H54 (cell line): ENCODE data around the gene KIAA1191.
"Not testable (repeated sequence)": the region's sequence is repeated elsewhere in the genome, so short reads cannot be mapped to it uniquely, and the experiment has no call there.

Source experiments
- DNase-seq: peaks from one replicate; pipeline ENCODE4 v3.0.0; 2011; ENCODE audit warnings: low spot score, mixed read lengths; ENCODE audit not compliant: insufficient read length
- FAIRE-seq: peaks from 3 replicates; lab custom pipeline; 2011; peaks lifted over from hg19 to GRCh38; lab: Jason Lieb, UNC
- POLR2A ChIP-seq: IDR thresholded peaks from 2 replicates; pipeline ENCODE4 v1.6.1; 2011; ENCODE audit warnings: low read depth, mild to moderate bottlenecking, low read length

The KIAA1191 gene

DNA sequence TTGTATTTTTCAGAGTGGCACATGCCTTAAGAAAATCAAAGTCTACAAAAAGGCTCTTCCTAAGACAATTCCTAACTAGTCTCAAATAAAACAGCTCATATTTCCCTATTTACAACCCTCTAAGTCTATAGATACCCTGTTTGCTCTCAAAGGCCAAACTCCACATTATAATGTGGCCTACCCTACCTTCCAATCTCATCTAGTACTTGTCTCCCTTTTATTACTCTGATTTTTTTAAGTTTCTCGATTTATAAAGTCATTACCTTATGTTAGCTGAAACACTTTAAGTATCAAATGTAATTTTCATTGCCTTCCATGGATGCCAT is 19.4 kb downstream of the KIAA1191 start:
- no peak for TF ChIP-seq POLR2A
- no peak for DNase-seq
- no peak for FAIRE-seq

DNA sequence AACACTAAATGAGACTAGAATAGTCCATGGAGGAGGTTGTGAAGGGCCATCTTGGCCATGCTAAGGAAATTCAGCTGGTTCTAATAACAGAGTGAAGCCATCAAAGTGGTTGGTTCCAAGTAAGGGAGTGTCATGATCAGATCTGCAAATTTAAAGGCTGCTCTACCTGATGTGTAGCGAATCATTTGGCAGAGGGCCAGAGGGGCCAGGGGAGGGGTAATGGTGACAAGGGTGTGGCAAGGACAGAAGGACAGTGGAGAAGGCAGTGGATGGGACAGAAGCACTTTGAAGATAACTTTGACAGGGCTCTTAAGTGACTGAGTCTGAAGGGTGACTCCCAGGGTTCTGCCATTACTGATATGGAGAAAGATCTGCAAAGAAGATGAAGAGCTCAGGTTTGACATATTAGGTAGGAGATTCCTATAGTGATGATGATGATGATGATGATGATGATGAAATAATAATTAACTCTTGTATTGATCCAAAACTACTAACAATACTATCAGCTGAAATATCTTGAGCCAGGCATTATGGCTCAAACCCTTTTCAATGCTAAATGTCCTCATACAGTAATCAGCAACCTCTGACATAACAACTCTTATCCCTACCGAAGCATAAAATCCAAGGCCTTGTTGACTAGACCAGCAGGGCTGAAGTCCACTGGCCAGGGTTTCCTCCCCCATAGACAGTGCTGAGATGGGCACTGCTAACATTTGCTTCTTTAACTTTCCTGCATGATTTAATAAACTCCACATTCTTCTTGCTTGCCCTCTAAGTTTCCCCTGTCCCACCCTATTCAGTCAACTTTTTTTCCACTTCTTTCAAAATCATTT is 20.0 kb downstream of the KIAA1191 start:
- TF ChIP-seq POLR2A, result no peak
- DNase-seq (no peak), FAIRE-seq (no peak)

DNA sequence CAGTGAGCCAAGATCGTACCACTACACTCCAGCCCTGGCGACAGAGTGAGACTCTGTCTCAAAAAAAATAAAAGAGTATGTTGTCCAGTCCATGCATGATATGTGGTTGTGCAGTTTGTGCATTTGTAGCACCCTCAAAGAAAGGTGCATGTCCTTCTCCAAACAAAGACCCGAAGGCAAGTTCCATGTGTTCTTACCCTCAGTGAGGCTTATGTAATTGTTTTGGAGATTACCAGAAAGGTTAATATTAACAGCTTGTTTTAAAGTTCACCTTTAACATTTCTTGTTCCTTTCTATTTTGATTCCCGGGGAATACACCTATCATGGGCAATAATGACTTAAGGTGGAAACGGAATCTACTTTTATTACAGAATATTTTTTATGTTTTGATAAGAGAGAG is 22.3 kb downstream of the KIAA1191 start:
- no peak for DNase-seq
- FAIRE-seq, result no peak
- TF ChIP-seq POLR2A, result no peak

DNA sequence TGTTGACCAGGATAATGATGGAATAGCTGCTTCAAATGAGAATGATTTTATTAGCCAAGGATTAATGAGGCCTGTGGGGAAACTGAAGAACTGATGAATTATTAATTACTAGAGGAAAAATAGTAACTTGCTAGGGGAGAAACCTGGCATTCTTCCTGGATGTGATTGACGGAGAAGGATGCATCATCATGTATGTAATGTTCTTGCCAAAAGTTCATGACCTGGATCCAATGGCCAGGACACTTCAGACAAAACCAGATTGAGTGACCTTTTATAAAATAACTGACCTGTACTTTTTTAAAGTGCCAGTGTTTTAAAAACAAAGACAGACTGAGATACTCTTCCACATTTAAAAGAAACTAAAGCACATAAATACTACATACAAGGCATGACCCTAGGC is 23.7 kb downstream of the KIAA1191 start:
- no peak for TF ChIP-seq POLR2A
- FAIRE-seq, result no peak
- DNase-seq, result no peak

DNA sequence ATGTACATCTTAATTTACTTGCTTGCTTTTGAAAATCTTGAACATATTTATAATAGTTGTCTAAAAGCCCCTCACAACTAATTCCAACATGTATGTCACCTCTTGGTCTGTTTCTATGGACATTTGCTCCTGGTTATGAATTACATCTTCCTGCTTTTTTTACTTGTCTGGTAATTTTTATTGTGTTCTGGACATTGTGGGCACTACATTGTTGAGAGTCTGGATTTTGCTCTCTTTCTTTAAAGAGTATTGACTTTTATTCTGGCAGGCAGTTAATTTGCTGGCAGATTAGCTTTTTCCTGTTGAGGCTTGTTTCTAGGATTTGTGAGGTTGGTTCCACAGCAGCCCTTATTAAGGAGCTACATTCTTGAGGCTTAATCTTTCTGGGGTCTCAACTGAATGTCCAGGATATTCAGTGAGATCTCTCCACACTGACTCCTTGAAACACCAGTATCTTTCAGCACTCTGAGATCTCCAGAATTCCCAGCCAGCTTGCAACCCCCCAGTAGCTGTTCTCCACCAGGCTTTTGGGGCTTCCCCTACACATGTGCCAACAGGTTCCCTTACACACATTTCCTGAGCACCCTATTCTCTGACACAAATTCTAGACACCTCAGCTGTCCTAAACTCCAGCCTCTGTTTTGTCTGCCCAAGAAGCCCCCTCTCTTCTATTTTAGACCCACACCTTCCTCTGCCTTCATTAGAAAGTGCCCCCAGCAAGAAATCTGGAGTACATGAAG is 27.4 kb downstream of the KIAA1191 start:
- TF ChIP-seq POLR2A, result no peak
- no peak for DNase-seq
- no peak for FAIRE-seq

DNA sequence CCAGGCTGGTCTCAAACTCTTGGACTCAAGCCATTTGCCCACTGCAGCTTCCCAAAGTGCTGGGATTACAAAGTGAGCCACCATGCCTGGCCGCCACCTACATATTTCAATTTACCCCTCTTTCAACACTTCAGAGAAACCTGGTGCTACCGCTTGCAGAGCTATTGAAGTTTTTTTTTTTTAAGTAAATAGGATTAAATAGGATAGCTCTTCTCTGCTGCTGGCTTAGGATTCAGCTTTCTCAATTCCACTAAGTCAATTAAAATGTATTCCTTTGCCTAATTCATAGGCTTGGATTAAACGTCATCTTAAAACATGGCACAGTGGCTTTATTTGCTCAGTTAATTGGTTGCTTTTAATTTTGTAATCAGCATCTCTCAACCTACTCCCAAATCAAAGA is 41.0 kb downstream of the KIAA1191 start:
- TF ChIP-seq POLR2A, result no peak
- DNase-seq (no peak), FAIRE-seq (no peak)

DNA sequence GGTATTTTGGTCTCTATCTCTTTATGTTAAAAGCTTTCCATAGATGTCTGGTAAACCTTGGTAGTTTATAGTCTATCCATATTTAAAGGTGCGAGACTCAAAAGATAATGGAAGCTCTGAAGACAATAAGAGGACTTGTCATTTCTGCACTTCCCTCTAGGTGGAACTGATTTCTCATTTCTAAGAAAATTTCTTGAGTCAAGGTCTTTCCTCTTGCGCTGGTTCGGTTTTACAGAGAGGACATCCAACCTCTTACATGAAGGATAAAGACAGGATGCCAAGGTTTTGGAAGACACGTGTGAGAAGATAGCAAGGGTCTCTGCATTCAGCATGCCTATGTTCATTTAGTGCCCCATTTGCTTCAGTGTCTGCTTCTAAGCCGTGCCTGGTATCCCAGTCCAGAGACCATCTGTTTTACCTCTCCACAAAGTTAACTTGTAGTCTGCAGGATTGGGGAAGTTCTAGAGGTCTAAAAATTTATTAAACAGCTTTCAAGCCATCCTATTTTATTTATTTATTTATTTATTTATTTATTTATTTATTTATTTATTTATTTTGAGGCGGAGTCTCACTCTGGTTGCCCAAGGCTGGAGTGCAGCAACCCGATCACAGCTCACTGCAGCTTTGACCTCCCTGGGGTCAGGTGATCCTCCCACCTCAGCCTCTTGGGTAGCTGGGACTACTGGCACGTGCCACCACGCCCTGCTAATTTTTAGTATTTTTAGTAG is 41.6 kb downstream of the KIAA1191 start:
- TF ChIP-seq POLR2A, result no peak
- FAIRE-seq, result no peak
- DNase-seq, result no peak

DNA sequence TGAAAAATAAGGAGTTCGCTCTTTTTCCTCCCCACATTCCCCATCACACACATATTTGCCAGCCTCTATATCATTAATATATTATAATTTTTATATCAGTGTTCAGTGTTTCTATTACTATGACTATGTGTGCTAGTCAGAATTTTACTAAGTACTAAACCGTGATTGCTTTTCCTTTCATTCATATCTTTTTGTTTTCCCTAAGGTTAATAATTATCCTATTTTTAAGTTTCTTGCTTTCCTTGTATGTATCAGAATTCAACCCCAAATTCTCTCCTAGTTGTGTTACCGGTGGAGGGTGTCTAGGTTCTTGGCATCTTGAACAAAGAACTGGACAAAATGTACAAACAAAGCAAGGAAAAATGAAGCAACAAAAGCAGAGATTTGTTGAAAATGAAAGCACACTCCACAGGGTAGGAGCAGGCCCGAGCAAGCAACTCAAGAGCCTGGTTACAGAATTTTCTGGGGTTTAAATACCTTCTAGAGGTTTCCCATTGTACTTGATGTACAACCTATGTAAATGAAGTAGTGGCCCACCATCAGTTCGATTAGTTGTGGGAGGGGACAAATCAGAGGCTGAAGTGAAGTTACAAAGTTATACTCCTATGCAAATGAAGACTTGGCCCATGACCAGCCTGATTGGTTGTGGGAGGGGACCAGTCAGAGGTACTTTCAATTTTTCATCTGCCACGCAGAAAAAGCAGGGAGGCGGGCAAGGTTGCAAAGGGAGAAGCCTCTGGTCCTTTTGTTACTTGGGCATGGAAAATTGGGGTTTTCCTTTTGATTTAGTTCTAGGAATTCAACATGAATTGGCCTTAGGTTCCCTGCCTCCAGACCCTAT is 43.8 kb downstream of the KIAA1191 start:
- no peak for TF ChIP-seq POLR2A
- DNase-seq (no peak), FAIRE-seq (no peak)

DNA sequence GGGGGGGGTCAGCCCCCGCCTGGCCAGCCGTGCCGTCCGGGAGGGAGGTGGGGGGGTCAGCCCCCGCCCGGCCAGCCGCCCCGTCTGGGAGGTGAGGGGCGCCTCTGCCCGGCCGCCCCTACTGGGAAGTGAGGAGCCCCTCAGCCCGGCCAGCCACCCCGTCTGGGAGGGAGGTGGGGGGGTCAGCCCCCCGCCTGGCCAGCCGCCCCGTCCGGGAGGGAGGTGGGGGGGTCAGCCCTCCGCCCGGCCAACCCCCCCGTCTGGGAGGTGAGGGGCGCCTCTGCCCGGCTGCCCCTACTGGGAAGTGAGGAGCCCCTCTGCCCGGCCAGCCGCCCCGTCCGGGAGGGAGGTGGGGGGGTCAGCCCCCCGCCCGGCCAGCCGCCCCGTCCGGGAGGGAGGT is 56.2 kb downstream of the KIAA1191 start:
- DNase-seq, FAIRE-seq: not testable (repeated sequence)
